ENCODE measurements around the gene CAPN10.

The CAPN10 gene

DNA sequence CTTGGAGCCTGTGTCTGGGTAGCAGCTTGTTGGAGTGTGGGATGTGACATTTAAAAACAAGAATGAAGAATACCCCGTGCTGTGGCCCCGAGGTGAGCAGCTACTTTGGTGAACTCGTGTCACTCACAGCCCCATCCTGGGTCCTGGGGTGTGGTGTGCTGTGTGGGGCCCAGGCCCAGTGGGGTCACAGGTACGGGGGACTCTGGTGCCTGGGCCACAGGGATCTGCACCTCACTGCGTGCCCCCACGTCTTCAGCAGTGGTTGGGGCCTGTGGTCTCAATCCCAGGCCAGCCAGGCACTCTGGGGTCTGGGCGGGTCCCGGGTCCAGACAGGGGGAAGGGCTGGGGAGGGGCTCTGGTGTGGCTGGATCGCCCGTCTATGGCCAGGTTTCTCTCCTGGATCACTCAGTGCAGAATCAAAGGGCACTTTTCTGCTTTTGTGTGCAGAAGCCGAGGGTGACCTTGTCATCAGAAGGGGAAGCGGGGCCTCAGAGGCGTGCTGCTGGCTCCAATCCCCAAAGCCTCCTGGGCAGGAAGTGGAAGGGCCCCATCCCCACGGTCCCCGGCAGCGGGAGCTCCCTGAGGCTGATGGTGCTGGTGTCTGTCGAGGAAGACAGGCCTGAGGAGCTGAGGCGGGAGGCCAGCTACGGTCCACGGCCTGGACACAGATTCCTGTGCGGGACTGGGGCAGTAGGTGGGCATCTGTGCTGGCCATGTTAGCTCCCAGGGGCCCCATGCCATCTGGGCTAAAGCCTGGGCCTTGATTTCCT, 40.2 kb downstream of the CAPN10 start:
- no peak for DNase-seq

DNA sequence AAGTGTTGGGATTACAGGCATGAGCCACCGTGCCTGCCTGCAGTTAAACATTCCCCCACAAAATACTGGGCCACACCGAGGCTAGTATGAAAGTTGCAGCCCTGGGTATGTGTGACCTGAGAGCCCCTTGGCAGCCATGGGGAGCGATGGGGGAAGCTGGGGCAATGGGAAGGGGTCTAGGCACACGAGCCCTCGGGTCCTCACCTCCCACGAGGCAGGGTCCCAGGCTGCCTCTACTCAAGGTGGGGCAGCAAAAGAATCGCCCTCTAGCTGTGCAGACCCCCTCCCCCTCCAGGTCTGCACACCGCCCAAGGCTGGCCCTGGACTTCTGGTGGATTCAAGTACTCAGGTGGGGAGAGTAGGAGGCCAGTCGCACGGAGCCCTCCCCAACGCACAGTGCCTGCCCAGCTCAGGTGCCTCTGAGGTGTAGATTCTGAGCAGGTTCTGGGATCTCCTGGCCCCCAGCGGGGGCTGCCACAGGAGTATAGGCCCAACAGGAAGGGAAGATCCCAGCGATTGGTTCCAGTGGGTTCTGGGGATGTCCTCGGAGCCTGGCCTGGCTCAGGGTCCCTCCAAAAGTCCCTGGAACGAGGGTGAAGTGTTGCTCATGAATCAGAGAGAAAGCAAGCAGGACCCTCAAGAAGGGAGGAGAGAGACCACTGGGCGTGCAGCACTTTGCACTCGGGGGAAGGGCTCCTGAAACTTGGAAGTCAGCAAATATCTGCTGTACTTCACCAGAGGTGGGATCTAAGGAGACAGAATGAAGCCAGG, 41.4 kb downstream of the CAPN10 start:
- no peak for DNase-seq

DNA sequence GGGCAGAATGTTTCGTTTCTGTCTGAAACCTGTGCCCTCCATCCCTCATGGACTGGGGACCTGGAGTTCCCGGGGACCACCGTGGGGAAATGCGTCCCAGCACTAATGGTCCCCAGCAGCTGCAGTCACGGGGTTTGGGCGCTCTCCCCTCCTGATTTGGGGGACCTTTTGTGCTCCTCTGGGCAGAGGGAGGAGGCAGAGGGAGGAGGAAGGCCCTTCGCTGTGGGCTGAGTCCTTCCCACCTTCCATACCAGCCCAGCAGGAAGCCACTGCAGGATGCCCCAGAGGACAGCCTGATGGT, 41.9 kb downstream of the CAPN10 start:
- no peak for DNase-seq

DNA sequence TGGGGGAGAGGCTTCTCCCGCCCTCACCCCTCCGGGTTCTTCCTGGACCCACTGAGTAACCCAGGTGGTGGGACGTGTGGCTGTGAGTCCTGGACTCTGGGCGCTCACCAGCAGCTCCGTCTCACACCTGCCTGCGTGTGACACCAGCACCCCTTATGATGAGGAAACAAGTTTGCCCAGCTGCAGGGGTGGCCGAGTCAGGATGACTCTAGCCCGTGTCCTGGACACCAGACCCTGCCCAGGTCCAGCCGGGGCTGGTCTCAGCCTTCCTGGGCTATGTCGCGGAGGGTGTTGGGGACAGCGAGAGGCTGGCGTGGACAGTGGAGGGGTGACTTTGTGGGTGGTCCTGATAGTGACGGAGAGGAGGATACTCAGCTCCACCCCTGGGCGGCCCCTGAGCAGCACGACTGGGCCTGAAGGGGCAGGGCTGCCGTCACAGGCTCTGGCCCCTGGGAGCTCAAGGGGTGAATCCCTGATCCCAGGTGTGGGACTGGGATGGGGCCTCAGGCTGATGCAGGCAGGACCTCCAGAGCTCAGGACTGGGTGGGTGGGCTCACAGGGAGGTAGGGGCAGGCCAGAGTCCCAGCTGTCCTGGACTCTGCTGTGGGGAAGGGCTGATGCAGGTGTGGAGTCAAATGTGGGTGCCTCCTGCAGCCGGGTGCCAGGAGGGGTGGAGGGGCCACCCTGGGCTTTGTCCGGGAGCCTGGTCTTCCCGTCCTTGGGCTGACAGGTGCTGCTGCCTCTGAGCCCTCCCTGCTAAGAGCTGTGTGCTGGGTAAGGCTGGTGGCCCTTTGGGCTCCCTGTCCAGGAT, 42.5 kb downstream of the CAPN10 start:
- no peak for DNase-seq

DNA sequence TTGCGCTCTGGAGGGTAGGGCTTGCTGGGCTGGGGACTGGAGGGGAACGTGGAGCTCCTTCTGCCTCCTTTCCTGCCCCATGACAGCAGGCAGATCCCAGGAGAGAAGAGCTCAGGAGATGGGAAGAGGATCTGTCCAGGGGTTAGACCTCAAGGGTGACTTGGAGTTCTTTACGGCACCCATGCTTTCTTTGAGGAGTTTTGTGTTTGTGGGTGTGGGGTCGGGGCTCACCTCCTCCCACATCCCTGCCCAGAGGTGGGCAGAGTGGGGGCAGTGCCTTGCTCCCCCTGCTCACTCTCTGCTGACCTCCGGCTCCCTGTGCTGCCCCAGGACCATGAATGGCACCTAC, 43.1 kb downstream of the CAPN10 start:
- no peak for DNase-seq

DNA sequence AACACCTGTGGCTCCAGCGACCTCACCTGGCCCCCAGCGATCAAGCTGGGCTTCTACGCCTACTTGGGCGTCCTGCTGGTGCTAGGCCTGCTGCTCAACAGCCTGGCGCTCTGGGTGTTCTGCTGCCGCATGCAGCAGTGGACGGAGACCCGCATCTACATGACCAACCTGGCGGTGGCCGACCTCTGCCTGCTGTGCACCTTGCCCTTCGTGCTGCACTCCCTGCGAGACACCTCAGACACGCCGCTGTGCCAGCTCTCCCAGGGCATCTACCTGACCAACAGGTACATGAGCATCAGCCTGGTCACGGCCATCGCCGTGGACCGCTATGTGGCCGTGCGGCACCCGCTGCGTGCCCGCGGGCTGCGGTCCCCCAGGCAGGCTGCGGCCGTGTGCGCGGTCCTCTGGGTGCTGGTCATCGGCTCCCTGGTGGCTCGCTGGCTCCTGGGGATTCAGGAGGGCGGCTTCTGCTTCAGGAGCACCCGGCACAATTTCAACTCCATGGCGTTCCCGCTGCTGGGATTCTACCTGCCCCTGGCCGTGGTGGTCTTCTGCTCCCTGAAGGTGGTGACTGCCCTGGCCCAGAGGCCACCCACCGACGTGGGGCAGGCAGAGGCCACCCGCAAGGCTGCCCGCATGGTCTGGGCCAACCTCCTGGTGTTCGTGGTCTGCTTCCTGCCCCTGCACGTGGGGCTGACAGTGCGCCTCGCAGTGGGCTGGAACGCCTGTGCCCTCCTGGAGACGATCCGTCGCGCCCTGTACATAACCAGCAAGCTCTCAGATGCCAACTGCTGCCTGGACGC, 43.6 kb downstream of the CAPN10 start:
- DNase-seq = no peak

DNA sequence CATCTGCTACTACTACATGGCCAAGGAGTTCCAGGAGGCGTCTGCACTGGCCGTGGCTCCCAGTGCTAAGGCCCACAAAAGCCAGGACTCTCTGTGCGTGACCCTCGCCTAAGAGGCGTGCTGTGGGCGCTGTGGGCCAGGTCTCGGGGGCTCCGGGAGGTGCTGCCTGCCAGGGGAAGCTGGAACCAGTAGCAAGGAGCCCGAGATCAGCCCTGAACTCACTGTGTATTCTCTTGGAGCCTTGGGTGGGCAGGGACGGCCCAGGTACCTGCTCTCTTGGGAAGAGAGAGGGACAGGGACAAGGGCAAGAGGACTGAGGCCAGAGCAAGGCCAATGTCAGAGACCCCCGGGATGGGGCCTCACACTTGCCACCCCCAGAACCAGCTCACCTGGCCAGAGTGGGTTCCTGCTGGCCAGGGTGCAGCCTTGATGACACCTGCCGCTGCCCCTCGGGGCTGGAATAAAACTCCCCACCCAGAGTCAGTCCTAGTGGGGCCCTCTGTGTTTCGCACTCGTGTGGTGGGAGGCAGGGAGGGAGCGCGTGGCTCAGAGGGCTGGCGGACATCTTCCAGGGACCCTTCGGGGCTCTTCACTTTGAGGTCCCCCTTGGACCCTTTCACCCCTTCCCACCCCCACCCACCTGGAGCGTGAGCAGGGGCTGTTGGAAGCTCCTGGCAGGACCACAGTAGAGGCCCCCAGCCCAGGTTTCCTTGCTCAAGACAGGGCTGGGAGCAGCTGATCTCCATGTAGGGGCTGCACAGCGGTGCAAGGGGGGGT, 44.4 kb downstream of the CAPN10 start:
- DNase-seq = no peak

DNA sequence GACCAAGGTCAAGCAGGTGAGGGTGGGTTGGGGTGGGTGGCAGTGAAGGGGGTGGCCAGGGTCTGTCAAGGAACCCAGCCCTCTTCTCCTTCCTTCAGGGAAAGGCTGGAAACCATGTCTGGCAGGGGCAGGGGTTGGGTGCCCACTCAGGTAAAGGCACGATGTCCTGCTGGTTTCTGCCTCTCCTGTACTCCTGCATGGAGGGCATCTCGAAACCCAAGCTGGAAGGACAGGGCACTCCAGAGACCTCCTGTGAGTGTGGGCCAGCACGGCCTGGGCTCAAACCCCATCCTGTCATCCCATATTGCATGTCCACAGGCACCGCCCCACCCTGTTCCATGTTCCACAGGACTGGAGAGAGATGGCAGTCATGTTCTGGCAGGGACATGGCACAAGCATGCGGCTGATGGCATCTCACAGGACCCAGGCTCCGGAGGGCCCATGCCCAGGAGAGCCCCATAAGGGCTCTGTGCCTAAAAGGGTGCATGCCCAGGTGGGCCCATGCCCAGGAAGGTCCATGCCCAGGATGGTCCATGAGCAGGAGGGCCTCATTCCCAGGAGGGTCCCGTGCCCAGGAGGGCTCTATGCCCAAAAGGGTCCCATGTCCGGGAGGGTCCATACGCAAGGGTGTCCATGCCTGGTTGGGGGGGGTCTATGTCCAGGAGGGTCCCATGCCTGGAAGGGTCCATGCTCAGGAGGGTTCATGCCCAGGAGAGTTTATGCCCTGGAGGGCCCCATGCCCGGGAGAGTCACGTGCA, 45.2 kb downstream of the CAPN10 start:
- no peak for DNase-seq

DNA sequence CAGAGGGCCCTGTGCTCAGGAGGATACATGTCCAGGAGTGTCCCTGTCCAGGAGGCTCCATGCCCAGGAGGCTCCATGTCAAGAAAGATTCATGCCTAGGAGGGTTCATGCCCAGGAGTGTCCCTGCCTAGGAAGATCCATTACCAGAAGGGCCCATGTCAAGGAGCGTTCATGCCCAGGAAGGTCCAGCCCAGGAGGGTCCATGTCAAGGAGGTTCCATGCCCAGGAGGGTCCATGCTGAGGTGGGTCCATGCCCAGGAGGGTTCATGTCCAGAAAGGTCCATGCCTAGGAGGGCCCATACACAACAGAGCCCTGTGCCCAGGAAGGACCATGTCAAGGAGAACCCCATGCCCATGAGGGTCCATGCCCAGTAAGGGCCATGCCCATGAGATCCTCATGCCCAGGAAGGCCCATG, 45.8 kb downstream of the CAPN10 start:
- DNase-seq = no peak

DNA sequence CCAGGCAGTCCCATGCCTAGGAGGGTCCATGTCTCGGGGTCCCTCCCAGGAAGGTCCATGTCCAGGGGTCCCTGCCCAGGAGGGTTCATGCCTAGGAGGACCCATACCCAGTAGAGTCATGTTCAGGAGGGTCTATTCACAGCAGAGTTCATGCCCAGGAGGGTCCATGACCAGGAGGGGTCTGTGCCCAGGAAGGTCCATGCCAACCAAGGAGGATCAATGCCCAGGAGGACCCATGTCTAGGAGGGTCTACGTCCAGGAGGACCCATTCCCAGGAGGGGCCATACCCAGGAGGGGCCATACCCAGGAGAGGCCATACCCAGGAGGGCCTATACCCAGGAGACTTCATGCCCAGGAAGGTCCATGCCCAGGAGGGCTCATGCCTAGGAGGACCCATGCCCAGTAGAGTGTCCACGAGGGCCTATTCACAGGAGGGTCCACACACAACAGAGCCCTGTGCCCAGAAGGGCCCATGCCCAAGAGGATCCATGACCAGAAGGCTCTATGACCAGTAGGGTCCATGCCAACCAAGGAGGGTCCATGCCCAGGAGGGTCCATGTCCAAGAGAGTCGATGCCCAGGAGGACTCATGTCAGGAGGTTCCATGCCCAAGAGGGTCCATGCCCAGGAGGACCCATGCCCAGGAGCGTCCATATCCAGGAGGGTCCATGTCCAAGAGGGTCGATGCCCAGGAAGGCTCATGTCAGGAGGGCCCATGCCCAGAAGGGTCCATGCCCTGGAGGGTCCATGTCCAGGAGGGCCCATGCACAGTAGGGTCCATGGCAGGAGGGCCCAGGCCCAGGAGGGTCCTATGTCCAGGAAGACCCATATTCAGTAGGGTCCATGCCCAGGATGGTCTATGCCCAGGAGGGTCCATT, 48.8 kb downstream of the CAPN10 start:
- no peak for DNase-seq

DNA sequence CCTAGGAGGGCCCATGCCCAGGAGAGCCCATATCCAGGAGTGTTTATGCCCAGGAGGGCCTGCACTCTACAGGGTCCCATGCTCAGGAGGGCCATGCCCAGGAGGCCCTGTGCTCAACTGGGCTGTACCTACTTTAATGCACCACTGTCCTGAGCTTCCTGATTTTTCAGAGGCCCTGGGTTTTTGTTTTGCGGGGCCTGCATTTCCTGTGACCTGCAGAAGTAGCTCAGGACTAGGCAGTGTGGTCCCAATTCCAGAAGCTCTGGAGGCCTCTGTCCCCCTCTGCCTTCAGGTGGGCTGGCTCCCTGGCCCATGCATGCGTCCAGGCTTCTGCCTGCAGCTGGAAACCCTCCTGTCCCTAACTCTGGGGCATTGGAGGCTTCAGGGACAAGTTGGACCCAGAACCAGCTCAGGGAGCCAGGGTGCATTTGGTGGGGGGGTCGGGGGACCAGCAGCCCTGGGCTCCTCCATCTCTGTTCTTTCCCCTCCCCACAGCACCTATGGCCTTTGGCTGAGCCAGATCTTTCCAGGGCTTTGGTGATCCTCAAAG, 49.5 kb downstream of the CAPN10 start:
- no peak for DNase-seq

DNA sequence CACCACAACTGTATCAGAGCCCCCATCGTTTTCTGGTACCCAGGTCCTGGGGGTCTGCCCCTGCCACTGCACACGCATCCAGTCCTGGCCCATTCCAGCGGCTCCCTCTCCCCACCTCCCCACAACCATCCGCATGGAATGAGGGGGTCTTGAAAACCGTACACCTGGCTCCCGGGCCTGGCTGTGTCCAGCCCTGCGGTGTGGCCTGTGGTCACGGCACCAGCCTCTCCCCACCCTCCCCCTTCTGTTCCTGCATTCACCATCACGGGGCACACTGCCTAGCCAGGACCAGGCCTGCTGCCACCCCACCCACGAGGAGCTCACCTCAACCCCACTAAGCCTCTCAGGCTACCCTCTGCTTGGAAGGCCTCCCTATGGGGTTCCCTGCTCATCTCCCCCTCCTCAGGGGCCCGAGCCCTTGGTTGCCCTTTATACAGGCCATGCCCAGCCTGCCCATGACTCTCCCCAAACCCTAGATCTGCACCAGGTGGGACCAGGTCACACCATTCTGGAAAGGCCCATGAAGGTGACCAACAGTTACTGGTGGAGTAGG, 50.1 kb downstream of the CAPN10 start:
- no peak for DNase-seq

DNA sequence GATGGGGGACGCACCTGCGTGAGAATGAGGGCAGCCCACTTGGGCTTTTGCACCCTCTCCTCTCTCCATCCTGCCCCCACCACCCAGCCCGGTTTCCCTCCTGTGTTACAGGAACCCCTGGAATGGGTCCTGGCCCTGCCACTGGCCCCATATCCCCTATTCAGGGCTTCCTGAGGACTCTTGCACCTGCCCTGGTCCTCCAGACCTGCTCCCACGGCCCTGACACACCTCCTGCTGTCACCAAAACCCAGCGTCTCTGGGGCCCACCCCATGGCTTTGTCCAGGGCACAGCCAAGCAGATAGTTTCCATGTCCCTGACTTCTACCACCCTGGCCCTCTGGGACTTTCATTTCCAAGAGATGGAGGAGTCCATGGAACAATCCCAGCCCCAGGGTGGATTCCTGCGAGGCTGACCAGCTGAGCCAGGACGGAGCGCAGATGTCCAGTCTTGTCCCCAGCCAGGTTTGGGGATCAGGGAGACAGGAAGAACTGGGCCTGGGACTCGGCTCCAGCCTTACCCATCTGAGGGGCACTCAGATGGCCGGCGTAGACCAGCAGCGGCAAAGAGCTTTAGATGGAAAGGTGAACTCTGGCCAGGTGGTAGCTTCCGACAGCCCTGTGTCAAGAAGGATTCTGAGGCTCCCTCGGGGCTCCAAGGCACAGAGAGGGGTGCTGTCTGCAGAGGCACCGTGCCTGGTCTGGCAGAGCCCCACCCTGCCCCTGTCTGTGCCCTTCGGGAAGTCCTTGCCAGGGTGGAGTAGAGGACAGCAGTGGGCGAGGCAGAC, 50.8 kb downstream of the CAPN10 start:
- no peak for DNase-seq

DNA sequence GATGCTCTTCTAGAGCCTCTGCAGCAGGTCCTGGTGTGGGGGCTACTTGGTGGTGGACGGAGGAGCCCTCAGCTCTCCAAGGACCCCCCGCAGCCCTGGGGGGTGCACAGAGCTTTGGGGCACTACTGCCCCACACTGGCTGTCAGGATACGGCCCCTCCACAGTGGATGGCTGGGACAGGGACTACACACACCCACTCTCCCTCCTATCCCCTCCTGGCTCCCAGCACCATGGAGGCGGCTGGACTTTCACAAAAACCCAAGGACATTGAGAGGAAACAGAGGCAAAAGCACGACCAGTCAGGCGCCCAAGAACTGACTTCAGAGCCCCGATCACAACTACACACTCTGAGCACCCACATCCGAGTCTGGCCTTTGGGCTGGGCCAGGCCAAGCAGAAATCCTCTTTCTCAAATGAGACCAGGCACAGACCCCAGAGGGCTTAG, 51.4 kb downstream of the CAPN10 start:
- no peak for DNase-seq

DNA sequence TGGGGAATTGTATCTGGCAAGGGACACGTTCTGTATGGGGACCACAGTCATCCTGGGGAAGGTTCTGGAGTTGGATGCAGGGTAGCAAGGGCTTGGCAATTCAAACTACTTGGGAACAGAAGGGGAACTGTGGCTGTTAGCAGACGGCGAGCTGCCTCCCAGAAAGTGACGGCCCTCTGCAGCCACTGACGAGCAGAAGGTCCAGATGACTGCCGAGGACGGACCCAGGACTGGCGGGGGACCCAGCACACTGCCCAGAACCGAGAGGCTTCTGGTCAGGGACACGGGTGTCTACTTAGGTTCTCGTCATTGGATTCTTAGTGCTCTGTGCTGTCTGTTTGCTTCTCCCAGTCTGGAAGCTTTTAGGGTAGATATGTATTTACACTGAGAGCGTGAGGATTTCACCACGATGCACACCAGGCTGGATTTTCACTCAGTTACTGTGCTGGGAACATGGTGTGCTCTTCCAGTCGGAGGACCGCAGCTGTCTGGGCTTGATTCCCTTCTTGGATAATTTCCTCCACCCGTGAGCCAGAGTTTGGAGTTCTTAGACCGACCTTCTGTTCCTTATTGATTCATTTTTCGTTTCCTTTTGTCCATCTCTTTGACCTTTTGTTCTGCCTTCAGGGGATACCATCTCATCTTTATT, 52.1 kb downstream of the CAPN10 start:
- DNase-seq = no peak

DNA sequence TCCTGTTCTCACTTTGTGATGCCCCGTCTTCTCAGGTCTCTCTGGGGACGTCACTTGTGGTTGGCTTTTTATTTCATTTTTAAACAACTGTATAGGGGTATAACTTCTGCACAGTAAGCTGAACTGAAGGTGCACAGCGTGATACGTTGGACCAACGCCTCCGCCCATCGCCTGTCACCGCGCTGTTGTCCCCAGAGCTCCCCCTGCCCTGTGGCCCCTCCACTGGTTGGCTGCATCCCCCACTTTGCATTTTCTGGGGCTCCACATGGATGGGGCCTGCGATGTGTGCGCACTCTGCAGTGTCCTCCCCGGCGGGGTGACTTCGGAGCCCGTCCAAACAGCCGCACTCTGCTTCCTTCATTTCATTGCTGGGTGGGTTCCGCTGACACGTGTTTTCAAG, 53.0 kb downstream of the CAPN10 start:
- no peak for DNase-seq

DNA sequence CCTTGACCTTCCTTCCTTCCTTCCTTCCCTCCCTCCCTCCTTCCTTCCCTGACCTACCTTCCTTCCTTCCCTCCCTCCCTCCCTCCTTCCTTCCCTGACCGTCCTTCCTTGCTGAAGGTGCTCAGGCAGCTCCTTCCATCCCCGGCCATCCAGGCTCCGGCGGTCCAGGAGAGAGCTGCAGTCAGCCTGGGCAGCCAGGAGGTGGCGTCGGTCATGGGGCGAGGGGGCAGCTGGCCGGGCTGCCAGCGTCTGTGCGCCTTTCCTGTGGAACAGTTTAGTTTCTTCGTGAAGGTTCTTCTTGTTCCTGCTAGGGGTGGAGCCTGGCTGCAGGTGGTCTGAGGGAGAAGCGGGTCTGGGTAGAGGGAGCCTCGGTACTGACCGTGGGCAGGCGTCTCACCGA, 54.4 kb downstream of the CAPN10 start:
- no peak for DNase-seq

DNA sequence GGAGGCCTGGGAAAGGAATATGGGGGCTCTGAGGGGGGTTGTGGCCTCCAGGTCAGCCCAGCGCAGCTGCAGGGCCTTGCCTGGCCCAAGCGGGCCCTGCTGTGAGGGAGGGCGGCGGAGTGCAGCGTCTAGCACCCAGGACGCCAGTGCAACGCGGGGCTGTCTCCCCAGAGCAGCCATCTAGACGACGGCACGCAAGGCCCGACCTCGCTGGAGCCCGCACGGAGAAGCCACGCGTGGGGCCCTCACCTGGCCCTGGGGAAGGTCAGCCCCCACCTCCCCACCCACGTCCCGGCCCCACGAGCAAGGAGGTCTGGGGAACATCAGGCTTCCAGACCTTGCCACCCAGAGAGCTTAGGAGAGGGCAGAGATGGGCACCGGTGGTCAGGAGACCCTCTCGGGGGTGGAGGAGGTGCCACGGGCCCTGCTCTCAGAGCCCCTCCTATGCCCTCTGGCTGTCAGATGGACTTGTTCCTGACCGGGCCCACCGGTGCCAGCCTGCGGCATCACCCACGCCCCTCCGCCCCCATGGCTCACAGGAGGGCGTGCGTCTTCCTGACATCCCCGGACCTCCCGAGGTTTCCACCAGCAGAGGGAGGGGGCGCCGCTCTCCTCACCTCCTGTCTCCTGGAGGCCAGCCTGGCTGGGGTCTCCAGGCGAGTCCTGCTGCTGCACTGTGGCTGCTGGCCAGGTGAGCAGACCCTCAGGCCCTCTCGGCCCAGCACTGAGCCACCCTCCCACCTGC, 55.7 kb downstream of the CAPN10 start:
- DNase-seq = no peak

Measured in NCI-H524 treated with DMSO at 0.1 percent for 48 hours (cell line).